ENCODE data around the gene NMT1. TPM values are rescaled to one million over a fixed set of nuclear protein-coding genes. Genes with fewer than 3 reads are reported as not detected.

NMT1 gene
- total and polyA plus RNA-seq, 7 experiments from 2014 or later = 37.5 to 136 (median 84.2) TPM

DNA sequence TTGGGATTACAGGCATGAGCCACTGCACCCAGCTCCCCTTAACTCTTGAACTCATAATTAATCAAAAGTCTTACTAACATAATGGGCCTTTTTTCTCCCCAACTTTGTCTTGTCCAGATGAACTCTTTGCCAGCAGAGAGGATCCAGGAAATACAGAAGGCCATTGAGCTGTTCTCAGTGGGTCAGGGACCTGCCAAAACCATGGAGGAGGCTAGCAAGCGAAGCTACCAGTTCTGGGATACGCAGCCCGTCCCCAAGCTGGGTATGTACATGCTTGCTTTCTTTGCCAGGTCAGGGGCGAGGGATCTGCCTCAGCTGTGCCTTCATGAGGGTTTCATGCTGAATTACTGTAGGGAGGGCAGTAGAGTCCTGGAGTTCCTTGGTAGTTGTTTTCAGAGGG is 25.3 kb downstream of the NMT1 start:
- H3K27ac Mint-ChIP-seq = no peak overlapping the region
- H3K36me3 Mint-ChIP-seq = peaks cover 5 to 36% (median 13%) of the 10 kb centered on the region in 5 donors
- H3K4me3 Mint-ChIP-seq = no peak overlapping the region
- no peaks in the 10 kb centered on the region for H3K27me3 ChIP-seq (ENCODE audit: control insufficient read depth in 2 of 2, insufficient read depth in 2 of 2, low read length in 2 of 2)
- ATAC-seq (no peak), DNase-seq (no peak)
- H3K4me3 ChIP-seq (ENCODE audit: low read length) = no peak overlapping the region
- H3K9me3 ChIP-seq (ENCODE audit: control insufficient read depth in 2 of 3, low read length in 3 of 3) = no peaks in the 10 kb centered on the region
- H3K4me1 Mint-ChIP-seq = peaks cover 0 to 6% (median 0%) of the 10 kb centered on the region in 7 donors
- CTCF ChIA-PET = interaction anchor here (0.9 kb wide), 1 partner anchor 112 kb away, joined by 3 read pairs; no protein-coding TSS in a partner anchor
- H3K9me3 Mint-ChIP-seq = no peaks in the 10 kb centered on the region
- no peak overlapping the region for H3K27ac ChIP-seq (ENCODE audit: low read depth, low read length)
- H3K27me3 Mint-ChIP-seq = no peaks in the 10 kb centered on the region
- intact Hi-C loops (cut with micrococcal nuclease) = no loop called here
- POLR2A ChIA-PET = interaction anchor here (1.3 kb wide), 1 partner anchor 24 kb away, joined by 5 read pairs; no protein-coding TSS in a partner anchor
- H3K4me1 ChIP-seq (ENCODE audit: control insufficient read depth in 2 of 2, insufficient read depth in 2 of 2, low read length in 2 of 2) = no peaks in the 10 kb centered on the region
- H3K36me3 ChIP-seq (ENCODE audit: control insufficient read depth in 2 of 3, insufficient read depth in 3 of 3, low read length in 3 of 3) = peaks cover 11 to 75% (median 29%) of the 10 kb centered on the region in 3 experiments

DNA sequence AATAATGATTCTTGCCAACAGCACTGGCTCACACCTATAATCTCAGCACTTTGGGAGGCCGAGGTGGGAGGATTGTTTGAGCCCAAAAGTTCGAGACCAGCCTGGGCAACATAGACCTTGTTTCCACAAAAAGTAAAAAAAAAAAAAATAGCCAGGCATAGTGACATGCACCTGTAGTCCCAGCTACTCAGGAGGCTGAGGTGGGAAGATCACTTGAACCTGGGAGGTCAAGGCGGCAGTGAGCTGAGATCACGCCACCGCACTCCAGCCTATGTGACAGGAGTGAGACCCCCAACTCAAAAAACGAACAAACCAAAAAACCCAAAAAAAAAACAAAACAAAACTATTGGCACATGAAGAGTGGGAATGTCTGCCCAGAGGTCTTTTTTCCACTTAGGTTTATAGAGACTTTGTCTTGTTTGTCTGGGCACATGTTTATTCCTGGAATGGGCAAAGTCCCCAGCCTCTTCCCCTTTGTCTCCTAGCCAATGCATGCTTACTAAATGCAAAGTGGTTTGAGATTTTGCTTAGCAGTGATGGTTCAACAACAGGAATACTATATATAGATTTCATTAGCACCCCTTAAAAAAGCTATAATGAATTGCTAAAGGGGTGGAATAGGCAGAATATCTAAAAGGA is 25.9 kb downstream of the NMT1 start:
- Histone ChIP-seq H3K27me3 (ENCODE audit: control insufficient read depth in 2 of 2, insufficient read depth in 2 of 2, low read length in 2 of 2) (no peaks in the 10 kb centered on the region), H3K9me3 (ENCODE audit: control insufficient read depth in 2 of 3, low read length in 3 of 3) (no peaks in the 10 kb centered on the region), H3K27ac (ENCODE audit: low read depth, low read length) (no peak overlapping the region), H3K4me3 (ENCODE audit: low read length) (no peak overlapping the region), H3K4me1 (ENCODE audit: control insufficient read depth in 2 of 2, insufficient read depth in 2 of 2, low read length in 2 of 2) (no peaks in the 10 kb centered on the region), H3K36me3 (ENCODE audit: control insufficient read depth in 2 of 3, insufficient read depth in 3 of 3, low read length in 3 of 3) (peaks cover 16 to 75% (median 26%) of the 10 kb centered on the region in 3 experiments)
- H3K4me1 Mint-ChIP-seq = peaks cover 0 to 6% (median 0%) of the 10 kb centered on the region in 7 donors
- H3K4me3 Mint-ChIP-seq = no peak overlapping the region
- peaks cover 5 to 33% (median 9%) of the 10 kb centered on the region in 5 donors for H3K36me3 Mint-ChIP-seq
- peak overlapping the region in 2 of 9 donors; percentile 30 to 40 for H3K27ac Mint-ChIP-seq
- DNase-seq (no peak), ATAC-seq (no peak)
- H3K27me3 Mint-ChIP-seq = no peaks in the 10 kb centered on the region
- ChIA-PET CTCF (interaction anchor here (0.6 to 0.9 kb wide), 2 partner anchors 10 to 111 kb away, joined by 3 to 4 read pairs; no protein-coding TSS in a partner anchor), POLR2A (interaction anchor here (1.3 kb wide), 1 partner anchor 25 kb away, joined by 5 read pairs; no protein-coding TSS in a partner anchor)
- intact Hi-C loops (cut with micrococcal nuclease) = no loop called here
- no peaks in the 10 kb centered on the region for H3K9me3 Mint-ChIP-seq

DNA sequence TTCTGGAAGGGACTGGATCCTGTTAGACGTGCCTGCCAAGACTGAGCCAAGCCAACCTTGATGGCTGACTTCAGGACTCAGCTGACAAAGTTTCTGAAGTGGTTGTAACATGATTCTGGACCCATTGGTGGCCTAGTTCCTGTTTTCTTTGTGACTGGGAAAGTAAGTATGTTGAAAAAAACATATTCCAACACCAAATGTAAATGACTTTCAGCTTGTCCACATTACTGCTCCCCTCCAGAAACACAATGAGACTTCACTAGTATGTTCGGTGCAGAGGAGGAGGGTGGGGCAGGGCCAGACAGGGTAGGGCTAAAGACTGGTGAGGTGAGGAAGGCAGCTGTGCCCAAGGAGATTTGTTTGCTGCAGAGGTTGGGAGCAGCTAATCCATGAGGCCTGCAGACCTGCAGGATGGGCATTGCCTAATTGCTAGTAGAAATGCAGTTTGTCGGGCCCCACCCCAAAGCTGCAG is 26.4 kb downstream of the NMT1 start:
- Mint-ChIP-seq H3K36me3 (peaks cover 5 to 37% (median 13%) of the 10 kb centered on the region in 5 donors), H3K4me1 (peaks cover 0 to 6% (median 0%) of the 10 kb centered on the region in 7 donors), H3K27ac (peak overlapping the region in 2 of 9 donors; percentile 40 to 55), H3K4me3 (no peak overlapping the region), H3K27me3 (no peaks in the 10 kb centered on the region), H3K9me3 (no peaks in the 10 kb centered on the region)
- Histone ChIP-seq H3K27ac (ENCODE audit: low read depth, low read length) (no peak overlapping the region), H3K27me3 (ENCODE audit: control insufficient read depth in 2 of 2, insufficient read depth in 2 of 2, low read length in 2 of 2) (no peaks in the 10 kb centered on the region), H3K9me3 (ENCODE audit: control insufficient read depth in 2 of 3, low read length in 3 of 3) (no peaks in the 10 kb centered on the region), H3K4me3 (ENCODE audit: low read length) (no peak overlapping the region), H3K36me3 (ENCODE audit: control insufficient read depth in 2 of 3, insufficient read depth in 3 of 3, low read length in 3 of 3) (peaks cover 18 to 75% (median 22%) of the 10 kb centered on the region in 3 experiments), H3K4me1 (ENCODE audit: control insufficient read depth in 2 of 2, insufficient read depth in 2 of 2, low read length in 2 of 2) (no peaks in the 10 kb centered on the region)
- ChIA-PET POLR2A (interaction anchor here (1.3 kb wide), 1 partner anchor 25 kb away, joined by 5 read pairs; no protein-coding TSS in a partner anchor), CTCF (interaction anchor here (0.6 to 0.9 kb wide), 2 partner anchors 11 to 111 kb away, joined by 3 to 4 read pairs; no protein-coding TSS in a partner anchor)
- intact Hi-C loops (cut with micrococcal nuclease) = no loop called here
- ATAC-seq (no peak), DNase-seq (no peak)

DNA sequence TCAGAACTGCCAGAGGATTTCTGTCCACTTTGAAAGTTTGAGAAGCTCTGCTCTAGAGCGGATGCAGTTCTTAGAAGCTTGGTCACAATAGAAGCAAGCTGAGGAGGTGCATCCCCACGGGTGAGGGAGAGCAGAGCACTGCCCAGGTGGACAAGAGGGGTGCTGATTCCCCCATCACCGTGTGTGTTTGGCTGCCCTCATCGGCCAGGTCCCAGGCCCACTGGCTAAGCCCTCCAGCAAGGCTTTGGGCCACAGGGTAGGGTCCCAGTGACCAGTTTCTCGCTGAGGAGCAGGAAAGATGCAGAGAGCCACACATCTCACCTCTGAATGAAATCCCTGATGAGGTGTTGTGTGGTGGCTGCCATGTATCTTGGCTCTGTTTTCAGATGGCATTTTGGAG is 26.9 kb downstream of the NMT1 start:
- ATAC-seq (no peak), DNase-seq (no peak)
- Histone ChIP-seq H3K9me3 (ENCODE audit: control insufficient read depth in 2 of 3, low read length in 3 of 3) (no peaks in the 10 kb centered on the region), H3K27ac (ENCODE audit: low read depth, low read length) (no peak overlapping the region), H3K27me3 (ENCODE audit: control insufficient read depth in 2 of 2, insufficient read depth in 2 of 2, low read length in 2 of 2) (no peaks in the 10 kb centered on the region), H3K4me1 (ENCODE audit: control insufficient read depth in 2 of 2, insufficient read depth in 2 of 2, low read length in 2 of 2) (no peaks in the 10 kb centered on the region), H3K4me3 (ENCODE audit: low read length) (no peak overlapping the region), H3K36me3 (ENCODE audit: control insufficient read depth in 2 of 3, insufficient read depth in 3 of 3, low read length in 3 of 3) (peaks cover 19 to 77% (median 21%) of the 10 kb centered on the region in 3 experiments)
- ChIA-PET CTCF (interaction anchor here (1.0 kb wide), 1 partner anchor 27 kb away, joined by 3 read pairs; the partner anchor contains the start of gene NMT1), POLR2A (no interaction called here)
- H3K27me3 Mint-ChIP-seq = no peaks in the 10 kb centered on the region
- H3K4me1 Mint-ChIP-seq = peaks cover 0 to 6% (median 0%) of the 10 kb centered on the region in 7 donors
- H3K9me3 Mint-ChIP-seq = no peaks in the 10 kb centered on the region
- H3K36me3 Mint-ChIP-seq = peaks cover 5 to 40% (median 17%) of the 10 kb centered on the region in 5 donors
- H3K4me3 Mint-ChIP-seq = no peak overlapping the region
- peak overlapping the region in 2 of 9 donors; percentile 36 to 40 for H3K27ac Mint-ChIP-seq
- intact Hi-C loops (cut with micrococcal nuclease) = no loop called here

DNA sequence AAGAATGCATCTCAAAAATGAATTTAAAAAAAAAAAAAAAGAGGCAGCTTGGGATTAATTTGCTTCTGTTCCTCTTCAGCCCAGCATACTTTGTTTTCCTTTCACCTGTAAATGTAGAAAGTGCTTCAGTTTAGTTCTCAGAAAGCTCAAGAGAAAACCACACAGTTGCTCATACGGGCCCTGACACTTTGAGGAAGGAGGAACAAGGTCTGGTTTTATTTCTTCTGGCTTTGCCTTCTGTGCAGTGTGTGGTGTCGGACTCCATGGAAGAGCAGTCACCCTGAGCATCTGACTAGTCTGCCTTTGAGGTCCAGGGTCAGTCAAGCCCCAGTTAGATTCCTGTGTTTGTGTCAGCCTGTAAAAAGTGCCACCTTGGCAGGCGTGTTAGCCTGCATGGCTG is 27.6 kb downstream of the NMT1 start:
- no peaks in the 10 kb centered on the region for H3K9me3 Mint-ChIP-seq
- intact Hi-C loops (cut with micrococcal nuclease) = no loop called here
- POLR2A ChIA-PET = no interaction called here
- H3K36me3 Mint-ChIP-seq = peaks cover 5 to 42% (median 17%) of the 10 kb centered on the region in 5 donors
- Histone ChIP-seq H3K27me3 (ENCODE audit: control insufficient read depth in 2 of 2, insufficient read depth in 2 of 2, low read length in 2 of 2) (no peaks in the 10 kb centered on the region), H3K4me3 (ENCODE audit: low read length) (no peak overlapping the region), H3K4me1 (ENCODE audit: control insufficient read depth in 2 of 2, insufficient read depth in 2 of 2, low read length in 2 of 2) (no peaks in the 10 kb centered on the region), H3K27ac (ENCODE audit: low read depth, low read length) (no peak overlapping the region), H3K36me3 (ENCODE audit: control insufficient read depth in 2 of 3, insufficient read depth in 3 of 3, low read length in 3 of 3) (peaks cover 18 to 79% (median 27%) of the 10 kb centered on the region in 3 experiments), H3K9me3 (ENCODE audit: control insufficient read depth in 2 of 3, low read length in 3 of 3) (no peaks in the 10 kb centered on the region)
- ATAC-seq = no peak
- H3K4me3 Mint-ChIP-seq = no peak overlapping the region
- peaks cover 0 to 6% (median 0%) of the 10 kb centered on the region in 7 donors for H3K4me1 Mint-ChIP-seq
- CTCF ChIA-PET = interaction anchor here (1.0 kb wide), 1 partner anchor 27 kb away, joined by 3 read pairs; the partner anchor contains the start of gene NMT1
- DNase-seq = no peak
- peak overlapping the region in 2 of 9 donors; percentile 2 to 48 for H3K27ac Mint-ChIP-seq
- H3K27me3 Mint-ChIP-seq = no peaks in the 10 kb centered on the region

DNA sequence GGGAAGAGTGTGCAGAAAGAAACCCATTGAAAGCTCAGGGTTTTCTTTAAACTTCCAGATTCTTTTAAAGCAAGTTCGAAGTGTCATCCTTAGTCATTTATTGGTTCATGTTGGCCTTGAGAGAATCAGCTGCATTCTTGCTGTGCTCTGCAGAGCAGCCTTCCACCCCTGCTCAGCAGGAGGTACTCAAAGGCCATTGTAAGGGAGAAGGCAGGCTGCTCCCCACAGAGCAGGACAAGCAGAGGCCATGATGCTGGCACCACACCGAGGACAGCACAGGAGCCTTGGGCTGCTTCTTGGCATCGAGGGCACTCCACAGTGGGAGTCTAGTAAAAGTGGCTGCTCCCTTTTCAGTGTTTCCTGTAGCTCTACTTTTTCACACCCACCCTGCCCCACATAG is 29.6 kb downstream of the NMT1 start:
- peak overlapping the region in 1 of 9 donors; percentile 53 for H3K27ac Mint-ChIP-seq
- intact Hi-C loops (cut with micrococcal nuclease) = no loop called here
- Histone ChIP-seq H3K9me3 (ENCODE audit: control insufficient read depth in 2 of 3, low read length in 3 of 3) (no peaks in the 10 kb centered on the region), H3K27ac (ENCODE audit: low read depth, low read length) (no peak overlapping the region), H3K27me3 (ENCODE audit: control insufficient read depth in 2 of 2, insufficient read depth in 2 of 2, low read length in 2 of 2) (no peaks in the 10 kb centered on the region), H3K4me1 (ENCODE audit: control insufficient read depth in 2 of 2, insufficient read depth in 2 of 2, low read length in 2 of 2) (no peaks in the 10 kb centered on the region), H3K36me3 (ENCODE audit: control insufficient read depth in 2 of 3, insufficient read depth in 3 of 3, low read length in 3 of 3) (peaks cover 17 to 82% (median 30%) of the 10 kb centered on the region in 3 experiments), H3K4me3 (ENCODE audit: low read length) (no peak overlapping the region)
- POLR2A ChIA-PET = interaction anchor here (0.5 kb wide), 1 partner anchor 1636 kb away, joined by 3 read pairs; no protein-coding TSS in a partner anchor
- CTCF ChIA-PET = no interaction called here
- H3K4me3 Mint-ChIP-seq = no peak overlapping the region
- H3K36me3 Mint-ChIP-seq = peaks cover 5 to 48% (median 16%) of the 10 kb centered on the region in 5 donors
- no peaks in the 10 kb centered on the region for H3K27me3 Mint-ChIP-seq
- H3K9me3 Mint-ChIP-seq = no peaks in the 10 kb centered on the region
- DNase-seq (no peak), ATAC-seq (no peak)
- peaks cover 0 to 6% (median 0%) of the 10 kb centered on the region in 7 donors for H3K4me1 Mint-ChIP-seq

All from naive thymus-derived CD4-positive, alpha-beta T cell (primary cell).